Smooth muscle cell (in vitro differentiated cells): ENCODE data around the gene RXRG. TPM values are rescaled to one million over a fixed set of nuclear protein-coding genes. Genes with fewer than 3 reads are reported as not detected.

ENCODE experiments used
- DNase-seq: peaks from one replicate; lab custom pipeline; 2025; ENCODE audit not compliant: unreplicated experiment; lab: John Stamatoyannopoulos, UW
- H2AFZ ChIP-seq: fragments of 200-600 bp; sonication (generic); 2 replicates; pipeline ENCODE4 v1.6.0; 2016; ENCODE audit warnings: antibody characterized with exemption, low read depth, mild to moderate bottlenecking
- H3F3A ChIP-seq: fragments of 200-600 bp; sonication (generic); 2 replicates; pipeline ENCODE4 v1.6.0; 2017; ENCODE audit warnings: antibody characterized with exemption, low read depth
- H3K27ac ChIP-seq: fragments of 200-600 bp; sonication (generic); 2 replicates; pipeline ENCODE4 v1.5.1; 2016; ENCODE audit warnings: low read depth, mild to moderate bottlenecking
- H3K27me3 ChIP-seq: fragments of 200-600 bp; sonication (generic); 2 replicates; pipeline ENCODE4 v1.6.1; 2016; ENCODE audit warnings: low read depth, mild to moderate bottlenecking
- H3K36me3 ChIP-seq: fragments of 200-600 bp; sonication (generic); 2 replicates; pipeline ENCODE4 v1.5.1; 2016; ENCODE audit warnings: low read depth
- H3K4me1 ChIP-seq: fragments of 200-600 bp; sonication (generic); 2 replicates; pipeline ENCODE4 v1.5.1; 2016; ENCODE audit warnings: low read depth
- H3K4me2 ChIP-seq: fragments of 200-600 bp; sonication (generic); 2 replicates; pipeline ENCODE4 v1.6.0; 2016; ENCODE audit warnings: mild to moderate bottlenecking
- H3K4me3 ChIP-seq: fragments of 200-600 bp; sonication (generic); 2 replicates; pipeline ENCODE4 v1.5.1; 2016; ENCODE audit warnings: mild to moderate bottlenecking
- H3K79me2 ChIP-seq: fragments of 200-600 bp; sonication (generic); 2 replicates; pipeline ENCODE4 v1.6.0; 2016; ENCODE audit warnings: low read depth, mild to moderate bottlenecking
- H3K9ac ChIP-seq: fragments of 200-600 bp; sonication (generic); 2 replicates; pipeline ENCODE4 v1.6.0; 2016; ENCODE audit warnings: low read depth
- H3K9me3 ChIP-seq: fragments of 200-600 bp; sonication (generic); replicated peaks from 2 replicates; pipeline ENCODE4 v1.5.1; 2016; ENCODE audit warnings: low read depth
- H4K20me1 ChIP-seq: fragments of 200-600 bp; sonication (generic); 2 replicates; pipeline ENCODE4 v1.6.0; 2016; ENCODE audit warnings: low read depth
- CTCF ChIP-seq: fragments of 200-600 bp; sonication (generic); IDR thresholded peaks from 2 replicates; pipeline ENCODE4 v1.5.1; 2017; ENCODE audit warnings: borderline replicate concordance, mild to moderate bottlenecking, antibody characterized with exemption; ENCODE audit not compliant: insufficient read depth, poor library complexity, severe bottlenecking
- WGBS: methylation state at CpG from one replicate; pipeline ENCODE4 v1.1.7; 2016; ENCODE audit warnings: low lambda C conversion rate; 5-methylcytosine and 5-hydroxymethylcytosine counted together
- polyA plus RNA-seq: library from polyadenylated mRNA; unstranded; fragments of >200 nt; fragmentation: Nextera tagmentation; extraction: Ambion mirVana; gene quantifications from 2 replicates; pipeline ENCODE4 v1.2.1, GENCODE V29; 2016
- total RNA-seq: library from RNA; depleted of rRNA; stranded (reverse); fragments of >200 nt; gene quantifications from 2 replicates; pipeline ENCODE4 v1.2.3, GENCODE V29; 2014

RXRG gene
- total RNA-seq (not detected in 2 replicates), polyA plus RNA-seq (0.13 TPM in 1 of 2 replicates, not detected in the other)

- no peak within 1 kb of the TSS for H3K27ac ChIP-seq
- no peaks in the 10 kb centered on the region for H4K20me1 ChIP-seq
- peak within 1 kb of the TSS; percentile 86 for H3K4me2 ChIP-seq
- no peaks in the 10 kb centered on the region for H3K9me3 ChIP-seq
- 2% methylated on average over 33 of the region's 33 CpGs for WGBS
- H3K79me2 ChIP-seq: no peaks in the 10 kb centered on the region
- peak within 1 kb of the TSS; percentile 63 for H2AFZ ChIP-seq
- peaks cover 69% of the 10 kb centered on the region for H3K27me3 ChIP-seq
- peaks cover 35% of the 10 kb centered on the region for H3K4me1 ChIP-seq
- peaks cover 4% of the 10 kb centered on the region for H3F3A ChIP-seq
- H3K9ac ChIP-seq: no peak within 1 kb of the TSS
- TF ChIP-seq CTCF: no peak
- peak; percentile 7 for DNase-seq
- H3K4me3 ChIP-seq: peak within 1 kb of the TSS; percentile 44
- H3K36me3 ChIP-seq: no peaks in the 10 kb centered on the region
These were observed at the start of gene RXRG for GRCh38 chr1:165444897-165445370. Gene RXRG (minus strand): TSS chr1:165445126. CDS start chr1:165444893, 233 bp downstream.

GRCh38 chr1:165492845-165493373 is 48.0 kb upstream of the RXRG start:
- Histone ChIP-seq H3K27me3 (peaks cover 8% of the 10 kb centered on the region), H3K4me2 (no peak overlapping the region), H3K79me2 (no peaks in the 10 kb centered on the region), H3K27ac (no peak overlapping the region), H3K4me3 (no peak overlapping the region), H3K9me3 (no peaks in the 10 kb centered on the region), H4K20me1 (no peaks in the 10 kb centered on the region), H3K9ac (no peak overlapping the region), H3K4me1 (no peaks in the 10 kb centered on the region), H3F3A (no peaks in the 10 kb centered on the region), H3K36me3 (no peaks in the 10 kb centered on the region), H2AFZ (no peak overlapping the region)
- DNase-seq: no peak
- TF ChIP-seq CTCF: no peak
- 92% methylated on average over 6 of the region's 6 CpGs for WGBS

GRCh38 chr1:165490175-165490574 is 45.2 kb upstream of the RXRG start:
- no peaks in the 10 kb centered on the region for H4K20me1 ChIP-seq
- H3K9me3 ChIP-seq: no peaks in the 10 kb centered on the region
- no peak for TF ChIP-seq CTCF
- no peak overlapping the region for H3K27ac ChIP-seq
- H2AFZ ChIP-seq: no peak overlapping the region
- H3K4me1 ChIP-seq: no peaks in the 10 kb centered on the region
- H3K9ac ChIP-seq: no peak overlapping the region
- H3K4me2 ChIP-seq: no peak overlapping the region
- H3F3A ChIP-seq: no peaks in the 10 kb centered on the region
- H3K79me2 ChIP-seq: no peaks in the 10 kb centered on the region
- no peak overlapping the region for H3K4me3 ChIP-seq
- DNase-seq: no peak
- H3K36me3 ChIP-seq: no peaks in the 10 kb centered on the region
- H3K27me3 ChIP-seq: peaks cover 26% of the 10 kb centered on the region
- WGBS: 86% methylated on average over 5 of the region's 5 CpGs

- Histone ChIP-seq H3K79me2 (no peaks in the 10 kb centered on the region), H3F3A (no peaks in the 10 kb centered on the region), H3K36me3 (no peaks in the 10 kb centered on the region), H3K27me3 (peaks cover 26% of the 10 kb centered on the region), H3K4me2 (no peak overlapping the region), H3K9me3 (no peaks in the 10 kb centered on the region), H2AFZ (no peak overlapping the region), H3K27ac (no peak overlapping the region), H3K4me1 (no peaks in the 10 kb centered on the region), H3K9ac (no peak overlapping the region), H3K4me3 (no peak overlapping the region), H4K20me1 (no peaks in the 10 kb centered on the region)
- WGBS: 77% methylated on average over 1 of the region's 1 CpG
- no peak for DNase-seq
- no peak for TF ChIP-seq CTCF
These were observed 43.0 kb upstream of the RXRG start for GRCh38 chr1:165487921-165488320.
